ENCODE data around the gene VWA8. TPM values are rescaled to one million over a fixed set of nuclear protein-coding genes. Genes with fewer than 3 reads are reported as not detected.
"Not testable (repeated sequence)": the region's sequence is repeated elsewhere in the genome, so short reads cannot be mapped to it uniquely, and the experiment has no call there.

Gene VWA8
- polyA plus RNA-seq, 1 of the 3 experiments (the other 2 are of a cell fraction): 5.5 TPM

- H3K79me2 ChIP-seq (ENCODE audit: insufficient read depth); H3K4me1 ChIP-seq (ENCODE audit: control insufficient read depth in 1 of 2, insufficient read depth in 2 of 2, low read depth in 1 of 2, low read length in 1 of 2); H4K20me1 ChIP-seq (ENCODE audit: insufficient read depth); H3K27me3 ChIP-seq (ENCODE audit: insufficient read depth); H3K4me3 ChIP-seq (ENCODE audit: low read depth in 2 of 2, low read length in 1 of 2); H3K27ac ChIP-seq (ENCODE audit: low read depth in 2 of 2, low read length in 1 of 2); H3K9me2 ChIP-seq; H3K36me3 ChIP-seq (replicated peaks in 1 of 2; ENCODE audit: control insufficient read depth in 1 of 2, insufficient read depth in 2 of 2, low read length in 1 of 2); H3K9ac ChIP-seq; H2AFZ ChIP-seq (ENCODE audit: low read depth); H3K9me3 ChIP-seq; H3F3A ChIP-seq (replicated peaks; ENCODE audit: insufficient read depth); POLR2A ChIA-PET; DNase-seq; H3K4me2 ChIP-seq: not testable (repeated sequence)
- WGBS (ENCODE audit: low lambda C conversion rate): 88% methylated on average over 4 of the region's 4 CpGs
- CTCF ChIA-PET: interaction anchor here (0.7 kb wide), 1 partner anchor 50 kb away, joined by 3 read pairs; no protein-coding TSS in a partner anchor
Observed at GRCh38 chr13:41922894-41923293, 38.0 kb downstream of the VWA8 start.

DNA sequence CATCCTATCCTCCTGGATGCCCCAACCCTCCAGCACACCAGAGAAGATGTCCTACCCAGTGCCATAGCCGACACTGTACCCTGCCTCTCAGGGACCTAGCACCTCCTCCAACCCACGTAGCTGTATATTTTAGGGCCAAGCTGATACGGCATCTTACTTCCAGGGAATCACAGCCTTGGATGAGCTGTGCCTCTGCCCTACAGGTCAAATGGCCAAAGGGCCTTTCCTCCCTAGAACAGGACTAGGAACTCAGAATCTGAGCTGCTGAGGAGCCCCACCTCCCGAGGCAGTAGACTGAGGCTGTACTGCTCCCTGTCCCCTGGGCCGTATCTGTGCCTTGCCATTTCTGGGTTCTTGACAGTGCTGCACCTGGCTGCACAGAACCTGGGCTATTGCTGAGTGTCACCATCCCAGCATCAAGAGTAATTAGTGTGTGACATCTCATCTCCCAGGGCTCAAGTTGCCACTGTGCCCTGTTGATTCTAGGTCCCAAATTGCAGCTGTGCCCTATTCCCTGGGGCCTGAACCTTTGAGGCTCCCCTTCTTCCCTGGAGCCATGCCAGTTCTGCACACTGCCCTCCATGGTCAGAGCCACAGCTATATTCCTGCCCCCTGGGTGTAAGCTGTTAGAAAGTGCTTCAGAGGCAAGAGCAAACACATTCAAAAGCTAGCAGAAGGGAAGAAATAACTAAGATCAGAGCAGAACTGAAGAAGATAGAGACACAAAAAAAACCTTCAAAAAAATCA lies 41.0 kb downstream of the VWA8 start:
- H3K4me3 ChIP-seq (ENCODE audit: low read depth in 2 of 2, low read length in 1 of 2): no peak overlapping the region
- no peak overlapping the region for H3K9ac ChIP-seq
- H4K20me1 ChIP-seq (ENCODE audit: insufficient read depth): no peaks in the 10 kb centered on the region
- ChIA-PET CTCF (interaction anchor here (2.1 kb wide), 1 partner anchor 15 kb away, joined by 5 read pairs; no protein-coding TSS in a partner anchor), POLR2A (interaction anchor here (0.6 kb wide), 1 partner anchor 312 kb away, joined by 4 read pairs; no protein-coding TSS in a partner anchor)
- no peaks in the 10 kb centered on the region; the same call in 1 of the 2 replicates for H3K9me3 ChIP-seq
- 87% methylated on average over 3 of the region's 5 CpGs for WGBS (ENCODE audit: low lambda C conversion rate)
- peaks cover 15% of the 10 kb centered on the region for H3F3A ChIP-seq (replicated peaks; ENCODE audit: insufficient read depth)
- H3K79me2 ChIP-seq (ENCODE audit: insufficient read depth): peaks cover 4% of the 10 kb centered on the region
- H3K9me2 ChIP-seq: no peaks in the 10 kb centered on the region
- TF ChIP-seq USF2 (IDR thresholded peaks at IDR 0.05; ENCODE audit: borderline replicate concordance, low read depth, low read length) (no peak), JUND (IDR thresholded peaks at IDR 0.05) (no peak), RAD21 (IDR thresholded peaks at IDR 0.05; ENCODE audit: low read length) (no peak), ELF1 (IDR thresholded peaks at IDR 0.05) (no peak), GABPA (IDR thresholded peaks at IDR 0.05; ENCODE audit: low read depth) (no peak), SIN3A (IDR thresholded peaks at IDR 0.05; ENCODE audit: borderline replicate concordance, low read depth, low read length) (no peak), TEAD4 (IDR thresholded peaks at IDR 0.05; ENCODE audit: borderline replicate concordance, insufficient read depth) (no peak), RCOR1 (IDR thresholded peaks at IDR 0.05; ENCODE audit: low read length) (no peak), PBX3 (IDR thresholded peaks at IDR 0.05) (no peak), CHD2 (IDR thresholded peaks at IDR 0.05; ENCODE audit: low read length, partially characterized antibody) (no peak), MXI1 (IDR thresholded peaks at IDR 0.05; ENCODE audit: low read depth, low read length) (no peak), TCF12 (IDR thresholded peaks at IDR 0.05) (no peak), FOXJ3 (CRISPR knock-in tag; IDR thresholded peaks at IDR 0.05) (no peak), SMC3 (IDR thresholded peaks at IDR 0.05; ENCODE audit: low read depth, low read length) (no peak), REST (IDR thresholded peaks at IDR 0.05; ENCODE audit: low read depth, low read length) (no peak), NFIC (IDR thresholded peaks at IDR 0.05; ENCODE audit: borderline replicate concordance) (no peak)
- TF ChIP-seq, protein P1, sequence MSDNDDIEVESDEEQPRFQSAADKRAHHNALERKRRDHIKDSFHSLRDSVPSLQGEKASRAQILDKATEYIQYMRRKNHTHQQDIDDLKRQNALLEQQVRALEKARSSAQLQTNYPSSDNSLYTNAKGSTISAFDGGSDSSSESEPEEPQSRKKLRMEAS (IDR thresholded peaks at IDR 0.05; ENCODE audit: low read depth): no peak
- no peaks in the 10 kb centered on the region for H3K27me3 ChIP-seq (ENCODE audit: insufficient read depth)
- H2AFZ ChIP-seq (ENCODE audit: low read depth): no peak overlapping the region
- peaks cover 15 to 22% of the 10 kb centered on the region in 2 experiments; a peak in 3 of 4 replicates for H3K4me1 ChIP-seq (ENCODE audit: control insufficient read depth in 1 of 2, insufficient read depth in 2 of 2, low read depth in 1 of 2, low read length in 1 of 2)
- DNase-seq: no peak
- H3K27ac ChIP-seq (ENCODE audit: low read depth in 2 of 2, low read length in 1 of 2): no peak overlapping the region
- no peaks in the 10 kb centered on the region for H3K36me3 ChIP-seq (replicated peaks in 1 of 2; ENCODE audit: control insufficient read depth in 1 of 2, insufficient read depth in 2 of 2, low read length in 1 of 2)
- H3K4me2 ChIP-seq: no peak overlapping the region
